NCI-H526 treated with DMSO at 0.1 percent for 48 hours (cell line): ENCODE data around the gene PSMD2.
"Not testable (repeated sequence)": the region's sequence is repeated elsewhere in the genome, so short reads cannot be mapped to it uniquely, and the experiment has no call there.

Experiments
- DNase-seq: peaks from one replicate; lab custom pipeline; 2025; lab: John Stamatoyannopoulos, UW

The PSMD2 gene

DNA sequence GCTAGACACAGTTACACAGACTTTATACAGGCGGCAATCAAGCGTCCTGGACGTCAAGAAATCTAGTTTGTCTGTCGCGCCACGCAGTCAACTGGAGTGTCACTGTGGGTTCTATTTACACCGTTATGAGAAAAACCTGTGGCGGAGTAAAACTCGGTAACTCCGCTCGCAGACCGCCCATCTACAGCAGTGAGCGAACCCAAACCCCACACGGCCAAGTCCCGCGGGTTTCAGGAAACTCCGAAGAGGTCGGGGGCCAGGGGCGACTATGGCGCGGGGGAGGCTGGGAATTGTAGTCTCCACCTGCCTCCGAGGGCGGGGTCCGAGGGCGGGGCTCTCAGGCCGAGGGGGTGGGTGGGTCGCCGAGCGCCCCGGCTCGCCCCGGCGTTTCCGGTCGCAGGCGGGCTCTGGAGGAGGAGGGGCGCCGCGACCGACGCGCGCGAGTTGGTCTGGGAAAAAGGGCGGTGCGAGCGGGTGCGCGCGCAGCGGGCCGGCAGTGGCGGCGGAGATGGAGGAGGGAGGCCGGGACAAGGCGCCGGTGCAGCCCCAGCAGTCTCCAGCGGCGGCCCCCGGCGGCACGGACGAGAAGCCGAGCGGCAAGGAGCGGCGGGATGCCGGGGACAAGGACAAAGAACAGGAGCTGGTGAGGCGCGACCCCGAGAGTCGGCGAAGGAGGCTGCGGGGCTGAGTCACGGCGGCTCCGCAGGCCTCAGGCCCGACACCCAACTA lies at the start of gene PSMD2:
Gene PSMD2, plus strand, starts transcription at position 483 of the 729 bp plus-strand sequence. Its CDS starts 26 bp downstream, at position 509.
- peak; percentile 86 for DNase-seq

DNA sequence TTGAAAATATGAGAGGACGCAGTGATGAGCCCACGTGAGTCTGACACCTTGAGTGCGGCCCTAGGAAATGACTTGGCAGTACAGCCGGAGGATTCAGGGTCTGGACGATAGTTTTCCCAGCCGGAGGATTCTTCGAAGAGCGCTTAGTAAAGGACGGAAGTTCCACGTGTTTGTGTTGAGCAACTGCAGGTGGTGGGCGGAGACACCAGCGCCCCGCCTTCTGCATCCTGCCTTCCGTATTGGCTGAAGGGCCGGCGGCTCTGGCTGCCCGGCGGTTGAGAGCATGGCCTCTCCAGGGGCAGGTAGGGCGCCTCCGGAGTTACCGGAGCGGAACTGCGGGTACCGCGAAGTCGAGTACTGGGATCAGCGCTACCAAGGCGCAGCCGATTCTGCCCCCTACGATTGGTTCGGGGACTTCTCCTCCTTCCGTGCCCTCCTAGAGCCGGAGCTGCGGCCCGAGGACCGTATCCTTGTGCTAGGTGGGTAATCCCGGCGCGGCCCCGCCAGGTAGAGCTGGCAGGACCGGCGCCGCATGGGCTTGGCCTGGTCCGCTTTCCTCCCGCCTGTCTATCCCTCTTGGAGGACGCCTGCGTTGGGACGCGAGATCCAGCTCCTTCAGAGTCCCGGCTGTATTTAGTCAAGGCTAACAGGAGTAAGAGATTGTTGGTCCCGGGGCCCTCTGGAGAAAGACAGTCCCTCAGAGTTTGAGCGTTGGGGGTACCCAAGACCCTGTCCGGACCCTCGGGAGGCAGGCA lies 49.5 kb upstream of the PSMD2 start, which contains the start of gene EEF1AKMT4:
Gene EEF1AKMT4, plus strand, starts transcription at position 261 of the 755 bp plus-strand sequence. Its CDS starts 23 bp downstream, at position 284.
- DNase-seq: peak; percentile 98

DNA sequence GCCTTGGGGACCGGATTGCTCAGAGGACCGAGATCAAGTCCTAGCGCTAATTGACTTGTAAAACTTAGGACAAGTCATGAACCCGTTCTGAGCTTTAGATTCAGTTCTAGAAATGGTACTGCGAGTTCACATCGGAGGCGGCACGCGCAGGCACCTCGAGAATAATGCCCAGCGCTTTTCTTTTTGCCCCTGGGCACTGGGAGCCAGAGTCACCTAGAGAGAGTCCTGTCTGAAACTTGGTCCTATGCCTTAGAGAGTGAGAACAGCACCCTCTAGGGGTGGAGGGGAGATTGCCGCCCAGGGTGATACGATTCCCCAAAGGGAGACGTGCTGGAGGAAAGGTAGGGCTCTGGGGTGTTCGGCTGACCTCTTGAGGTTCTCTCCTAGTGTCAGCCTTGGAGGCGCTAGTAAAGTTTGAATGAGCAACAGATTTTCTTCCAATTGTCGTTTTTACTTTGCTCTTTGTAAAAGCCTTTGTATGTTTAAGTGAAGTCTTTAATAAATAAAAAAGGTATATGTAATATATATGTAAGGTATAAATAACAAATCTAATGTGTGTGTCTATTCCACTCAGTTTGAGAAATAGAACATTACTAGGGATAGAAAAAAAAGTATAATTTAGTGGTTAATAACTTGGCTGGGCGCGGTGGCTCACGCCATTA lies 48.7 kb upstream of the PSMD2 start:
- DNase-seq: peak; percentile 90

DNA sequence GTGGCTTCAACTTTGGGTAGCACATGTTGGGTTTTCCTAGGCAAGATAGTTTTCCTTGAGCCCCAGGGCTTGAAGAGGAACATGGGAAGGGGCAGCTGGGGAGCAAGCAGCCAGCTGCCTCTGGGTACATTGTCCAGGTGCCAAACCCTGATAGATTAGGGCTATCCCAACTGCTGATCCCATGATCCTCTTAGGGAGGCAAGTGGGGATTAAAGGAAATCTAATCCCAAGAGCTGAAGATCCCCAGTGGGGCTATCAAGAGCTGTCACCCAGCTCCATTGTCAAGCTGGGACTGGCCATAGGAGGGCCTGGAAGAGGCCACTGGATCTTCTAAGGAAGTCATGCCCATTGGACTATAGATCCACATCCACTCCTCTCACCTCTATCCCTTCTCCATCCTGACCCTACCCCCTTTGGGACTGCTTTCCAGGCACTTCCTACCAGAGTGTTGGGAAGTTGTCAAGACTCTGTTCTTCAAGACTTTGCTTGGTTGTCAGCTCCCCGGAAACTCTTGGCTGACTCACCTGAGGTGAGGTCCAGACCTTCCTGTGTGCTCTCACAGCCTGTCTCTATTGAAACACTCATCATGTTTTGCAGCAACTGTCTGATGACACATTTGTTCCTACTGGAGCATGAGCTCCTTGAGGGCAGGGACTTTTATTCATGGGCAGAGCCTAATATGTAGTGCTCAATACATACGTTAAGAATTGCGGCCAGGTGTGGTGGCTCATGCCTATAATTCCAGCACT lies 43.6 kb upstream of the PSMD2 start:
- DNase-seq: no peak

DNA sequence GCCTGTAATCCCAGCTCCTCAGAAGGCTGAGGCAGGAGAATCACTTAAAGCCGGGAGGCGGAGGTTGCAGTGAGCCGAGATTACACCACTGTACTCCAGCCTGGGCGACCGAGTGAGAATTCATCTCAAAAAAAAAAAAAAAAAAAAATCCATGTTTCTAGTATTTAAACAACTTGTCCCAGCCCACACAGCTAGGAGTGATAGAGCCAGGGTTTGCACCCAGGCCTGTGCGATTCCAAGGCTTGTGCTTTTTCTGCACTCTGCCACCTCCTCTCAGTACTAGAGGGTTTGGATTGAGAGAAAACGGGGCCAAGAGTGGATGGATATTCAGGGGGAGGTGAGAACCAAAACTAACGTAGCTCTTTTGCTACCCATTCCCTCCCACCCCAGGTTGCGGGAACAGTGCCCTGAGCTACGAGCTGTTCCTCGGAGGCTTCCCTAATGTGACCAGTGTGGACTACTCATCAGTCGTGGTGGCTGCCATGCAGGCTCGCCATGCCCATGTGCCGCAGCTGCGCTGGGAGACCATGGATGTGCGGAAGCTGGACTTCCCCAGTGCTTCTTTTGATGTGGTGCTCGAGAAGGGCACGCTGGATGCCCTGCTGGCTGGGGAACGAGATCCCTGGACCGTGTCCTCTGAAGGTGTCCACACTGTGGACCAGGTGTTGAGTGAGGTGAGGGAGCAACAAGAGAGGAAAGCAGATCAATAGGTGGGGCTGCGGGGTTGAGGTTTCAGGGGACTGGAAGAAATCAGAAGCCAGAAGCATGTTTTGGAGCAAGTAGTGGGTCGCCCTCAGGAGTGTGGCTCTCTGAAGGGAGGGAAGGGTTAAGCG lies 41.7 kb upstream of the PSMD2 start:
- DNase-seq: no peak

DNA sequence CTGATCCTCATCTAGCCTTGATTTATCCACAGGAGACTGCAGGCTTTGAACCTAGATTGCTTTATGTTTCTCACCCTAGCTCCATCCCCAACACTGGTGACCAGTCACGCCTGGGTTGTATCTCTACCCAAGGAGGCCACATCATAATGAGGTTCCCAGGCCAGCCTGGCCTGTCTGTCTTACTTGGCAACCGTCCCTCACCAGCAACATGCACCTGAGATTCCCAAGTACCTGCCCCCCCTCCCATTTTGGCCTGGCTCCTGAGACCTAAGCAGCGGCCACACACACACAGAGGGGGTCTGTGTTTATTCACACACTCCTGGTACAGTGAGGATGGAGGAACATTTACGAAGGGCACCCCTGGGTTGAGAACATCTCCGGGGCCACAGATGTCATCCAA lies 40.1 kb upstream of the PSMD2 start:
- no peak for DNase-seq

DNA sequence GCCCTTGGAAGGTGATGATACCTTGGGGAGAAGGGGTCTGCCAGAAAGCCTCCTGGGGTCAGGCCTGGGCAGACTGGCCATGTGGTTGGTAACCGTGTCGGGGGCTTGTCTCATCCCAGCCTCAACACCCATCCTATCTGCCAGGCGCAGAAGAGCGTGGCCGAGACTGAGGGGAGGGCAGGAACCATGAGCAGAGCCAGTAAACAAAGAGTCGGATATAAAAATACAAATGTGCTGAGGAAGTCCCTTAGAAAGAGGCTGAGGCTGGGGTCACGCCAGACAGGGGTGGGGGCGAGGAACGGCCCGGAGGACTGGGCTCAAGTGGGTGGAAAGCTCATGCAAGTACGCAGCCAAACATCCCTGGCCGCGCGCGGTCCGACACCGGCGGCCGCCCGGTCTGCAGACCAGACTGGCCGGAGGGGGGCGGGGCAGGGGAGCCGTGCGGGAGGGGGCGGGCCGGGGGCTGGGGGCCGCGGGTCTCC lies 39.6 kb upstream of the PSMD2 start:
- peak; percentile 10 for DNase-seq

DNA sequence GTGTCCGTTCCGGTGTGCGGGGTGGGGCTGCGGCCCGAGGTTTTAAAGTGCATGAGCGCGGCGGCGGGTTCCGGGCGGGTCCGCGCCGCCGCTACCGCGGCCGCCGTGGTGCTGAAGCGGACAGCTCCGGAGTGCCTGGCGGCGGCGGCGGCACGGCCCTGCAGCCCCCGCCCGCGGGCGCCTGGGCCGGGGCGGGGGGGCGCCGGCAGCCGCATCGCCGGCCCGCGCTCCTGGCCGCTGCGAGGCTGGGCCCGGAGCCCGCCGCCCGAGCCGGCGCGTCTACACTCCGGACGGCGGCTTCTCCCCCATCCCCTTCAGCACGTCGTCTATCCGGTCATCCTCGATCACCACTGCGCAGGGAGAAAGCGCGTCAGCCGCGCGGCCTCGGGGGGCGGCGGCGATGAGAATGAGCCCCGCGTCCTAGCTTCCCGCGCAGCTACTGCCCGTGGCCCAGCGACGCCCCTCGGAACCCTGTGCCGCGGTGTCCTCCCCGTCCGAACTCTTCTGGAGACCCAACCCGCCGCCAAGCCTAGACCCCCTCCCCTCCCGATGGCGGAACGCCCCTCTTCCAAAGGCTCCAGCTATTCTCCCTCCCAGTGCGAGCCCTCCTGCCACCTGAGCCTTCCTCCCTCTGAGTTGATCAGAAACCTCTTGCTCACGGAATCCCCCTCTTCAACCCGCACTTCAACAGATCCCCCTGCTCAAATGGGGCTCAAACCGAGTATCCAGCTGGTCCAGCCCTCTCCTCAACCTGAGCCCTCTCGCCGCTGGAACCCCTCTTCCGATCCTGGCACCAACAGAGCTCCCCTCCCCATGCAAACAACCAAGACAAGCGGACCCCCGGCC lies 38.9 kb upstream of the PSMD2 start:
- peak; percentile 52 for DNase-seq

DNA sequence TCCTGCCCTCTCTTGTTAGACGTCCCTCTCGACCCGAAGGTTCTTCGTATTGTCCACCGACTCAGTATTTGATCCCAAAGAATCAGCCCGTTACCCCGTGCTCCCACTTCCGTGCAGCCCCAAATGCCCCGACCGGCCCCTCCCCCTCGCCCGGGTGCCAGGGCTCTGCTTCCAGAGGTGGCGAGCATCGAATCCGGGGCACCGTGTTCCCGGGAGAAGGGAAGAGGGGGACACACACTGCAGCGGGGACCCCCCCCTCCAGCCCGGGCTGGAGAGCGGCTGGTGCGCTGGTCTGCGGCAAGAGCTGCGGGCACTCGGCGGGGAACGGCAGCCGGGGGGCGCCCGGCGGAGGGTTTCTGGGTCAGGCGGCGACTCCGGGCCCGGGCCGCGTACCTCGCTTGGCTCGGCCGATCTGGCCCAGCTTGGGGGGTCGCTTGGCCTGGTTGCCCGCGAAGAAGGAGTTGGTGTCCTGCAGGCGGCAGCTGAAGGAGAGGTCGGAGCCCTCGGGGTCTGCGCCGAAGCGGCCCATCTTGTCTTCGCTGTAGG lies 38.2 kb upstream of the PSMD2 start:
- DNase-seq: no peak

DNA sequence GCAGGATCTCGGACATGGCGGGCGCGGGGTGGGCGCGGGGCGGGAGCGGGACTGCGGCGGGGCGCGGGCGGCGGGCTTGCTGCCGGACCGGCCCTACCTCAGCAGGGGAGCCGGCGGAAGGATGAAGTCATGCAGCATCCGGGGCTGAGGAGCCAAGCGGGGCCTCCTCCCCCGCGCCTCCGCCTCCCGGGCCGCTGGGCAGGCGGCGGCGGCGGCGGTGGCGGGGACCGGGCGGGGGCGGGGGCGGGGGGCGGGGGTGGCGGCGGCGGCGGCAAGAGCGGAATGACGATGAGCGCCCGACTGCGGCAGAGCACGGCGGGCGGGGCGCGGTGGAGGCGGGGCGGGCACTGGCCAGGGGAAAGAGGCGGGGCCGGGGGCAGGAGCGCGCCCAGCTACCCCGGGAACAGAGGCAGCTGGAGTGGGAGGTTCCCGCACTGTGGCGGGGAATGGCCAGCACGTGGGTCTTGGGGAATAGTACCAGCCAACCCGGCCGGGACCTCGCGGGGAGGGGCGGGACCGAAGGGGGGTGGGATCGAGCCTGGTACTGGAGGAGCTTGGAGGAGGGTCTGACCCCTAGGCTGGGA lies 37.7 kb upstream of the PSMD2 start, which contains the start of gene CAMK2N2:
Gene CAMK2N2, minus strand, starts transcription at position 284 of the 584 bp plus-strand sequence. Its CDS starts 268 bp downstream, at position 16.
- DNase-seq: peak; percentile 81

DNA sequence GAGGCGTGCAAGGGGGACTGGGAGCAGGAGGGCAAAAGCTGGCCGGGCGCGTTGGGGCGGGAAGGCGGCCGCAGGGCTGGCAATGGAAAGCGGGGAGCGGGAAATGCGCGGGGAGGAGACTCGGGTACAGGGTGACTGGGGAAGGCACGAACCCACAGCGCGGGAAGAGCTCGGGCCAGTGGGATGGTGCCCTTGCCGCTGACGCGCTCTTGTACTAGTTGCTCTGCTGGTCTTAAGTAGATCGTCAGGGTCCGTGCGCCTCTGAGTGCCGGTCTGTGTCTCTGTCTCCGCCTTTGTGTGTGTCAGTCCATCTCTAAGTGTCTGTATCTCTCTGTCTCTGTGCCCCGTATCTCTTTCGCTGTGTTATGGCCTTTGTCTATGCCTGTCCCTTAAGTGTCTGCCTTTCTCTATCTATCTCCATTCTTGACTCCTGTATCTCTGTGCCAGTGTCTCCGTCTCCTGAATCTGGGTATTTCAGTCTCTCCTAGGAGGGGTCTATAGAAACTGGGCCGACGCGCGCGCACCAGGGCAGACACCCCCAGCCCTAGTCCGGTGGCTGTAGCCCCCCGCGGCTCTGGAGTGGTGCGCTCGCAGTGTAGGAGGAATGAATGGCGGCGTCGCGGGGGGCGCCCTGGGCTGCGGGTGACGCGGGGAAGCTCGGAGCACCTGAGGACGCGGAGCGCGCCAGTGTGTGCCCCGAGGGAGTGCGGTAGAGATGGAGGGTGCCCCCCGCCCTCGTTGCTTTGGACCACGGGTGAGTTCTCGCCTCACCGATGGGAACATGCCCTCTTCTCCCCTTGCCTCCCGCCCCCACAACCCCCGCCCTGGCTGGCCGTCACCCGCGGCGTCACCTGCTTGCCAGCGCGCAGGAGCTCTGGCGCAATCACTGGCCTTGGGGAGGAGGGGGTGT lies 36.9 kb upstream of the PSMD2 start:
- peak; percentile 48 for DNase-seq

DNA sequence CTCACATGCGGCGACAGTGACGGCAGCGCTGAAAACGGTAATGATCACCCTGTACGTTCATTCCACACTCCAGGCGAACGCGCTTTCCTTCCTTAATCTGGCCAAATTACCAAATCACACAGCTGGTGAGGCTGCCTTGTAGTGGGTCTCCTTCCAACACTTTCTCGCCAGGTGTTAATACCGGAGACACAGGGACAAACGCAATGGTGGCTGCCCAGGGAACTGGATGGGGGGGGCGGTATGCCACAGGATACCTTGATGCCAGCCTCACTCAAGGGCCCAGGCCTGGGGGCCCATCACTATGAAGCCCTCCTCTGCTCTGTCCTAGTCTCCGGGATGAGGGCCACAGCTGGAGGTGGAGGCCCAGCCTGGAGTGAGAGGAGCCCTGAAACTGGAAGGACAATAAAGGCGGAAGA lies 36.3 kb upstream of the PSMD2 start:
- peak; percentile 14 for DNase-seq

DNA sequence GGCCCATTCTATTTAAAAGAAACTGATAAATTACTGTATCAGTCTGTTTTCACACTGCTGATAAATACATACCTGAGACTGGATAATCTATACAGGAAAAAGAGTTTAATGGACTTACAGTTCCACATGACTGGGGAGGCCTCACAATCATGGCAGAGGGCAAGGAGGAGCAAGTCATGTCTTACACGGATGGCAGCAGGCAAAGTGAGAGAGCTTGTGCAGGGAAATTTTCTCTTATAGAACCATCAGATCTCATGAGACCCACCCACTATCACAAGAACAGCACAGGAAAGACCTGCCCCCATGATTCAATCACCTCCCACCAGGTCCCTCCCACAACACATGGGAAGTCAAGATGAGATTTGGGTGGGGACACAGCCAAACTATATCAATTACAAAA lies 31.8 kb upstream of the PSMD2 start:
- DNase-seq: not testable (repeated sequence)

DNA sequence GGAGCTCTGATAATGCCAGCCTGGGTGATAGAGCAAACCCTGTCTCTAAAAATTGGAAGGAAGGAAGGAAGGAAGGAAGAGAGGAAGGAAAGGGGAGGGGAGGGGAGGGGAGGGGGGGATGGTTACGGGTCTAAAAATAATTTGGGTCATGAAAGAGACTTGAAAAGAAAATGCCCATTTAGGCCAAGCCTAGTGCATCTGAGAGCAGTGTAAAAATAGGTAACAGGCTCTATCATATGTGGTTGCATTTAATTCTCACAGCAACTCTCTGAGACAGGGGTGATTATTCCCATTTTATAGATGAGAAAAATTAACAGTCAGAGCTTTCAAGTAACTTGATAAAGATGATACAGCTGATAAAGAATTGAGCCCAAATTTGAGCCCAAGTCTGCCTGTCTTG lies 26.8 kb upstream of the PSMD2 start:
- no peak for DNase-seq

DNA sequence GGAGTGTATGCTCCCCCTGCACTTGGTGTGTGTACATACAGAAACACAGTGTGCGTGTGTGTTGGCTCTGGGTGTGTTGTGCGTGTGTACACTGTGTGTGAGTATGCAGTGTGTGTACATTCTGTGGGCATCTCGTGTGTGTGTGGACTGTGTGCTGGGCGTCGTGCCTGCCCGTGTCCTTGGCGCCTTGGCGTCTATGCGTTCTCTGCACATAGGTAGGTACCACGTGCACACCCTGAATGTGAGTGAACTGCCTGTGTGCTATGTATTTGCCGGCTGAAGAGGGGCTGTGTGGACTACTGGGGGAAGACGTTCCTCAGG lies 23.7 kb upstream of the PSMD2 start:
- DNase-seq: no peak

DNA sequence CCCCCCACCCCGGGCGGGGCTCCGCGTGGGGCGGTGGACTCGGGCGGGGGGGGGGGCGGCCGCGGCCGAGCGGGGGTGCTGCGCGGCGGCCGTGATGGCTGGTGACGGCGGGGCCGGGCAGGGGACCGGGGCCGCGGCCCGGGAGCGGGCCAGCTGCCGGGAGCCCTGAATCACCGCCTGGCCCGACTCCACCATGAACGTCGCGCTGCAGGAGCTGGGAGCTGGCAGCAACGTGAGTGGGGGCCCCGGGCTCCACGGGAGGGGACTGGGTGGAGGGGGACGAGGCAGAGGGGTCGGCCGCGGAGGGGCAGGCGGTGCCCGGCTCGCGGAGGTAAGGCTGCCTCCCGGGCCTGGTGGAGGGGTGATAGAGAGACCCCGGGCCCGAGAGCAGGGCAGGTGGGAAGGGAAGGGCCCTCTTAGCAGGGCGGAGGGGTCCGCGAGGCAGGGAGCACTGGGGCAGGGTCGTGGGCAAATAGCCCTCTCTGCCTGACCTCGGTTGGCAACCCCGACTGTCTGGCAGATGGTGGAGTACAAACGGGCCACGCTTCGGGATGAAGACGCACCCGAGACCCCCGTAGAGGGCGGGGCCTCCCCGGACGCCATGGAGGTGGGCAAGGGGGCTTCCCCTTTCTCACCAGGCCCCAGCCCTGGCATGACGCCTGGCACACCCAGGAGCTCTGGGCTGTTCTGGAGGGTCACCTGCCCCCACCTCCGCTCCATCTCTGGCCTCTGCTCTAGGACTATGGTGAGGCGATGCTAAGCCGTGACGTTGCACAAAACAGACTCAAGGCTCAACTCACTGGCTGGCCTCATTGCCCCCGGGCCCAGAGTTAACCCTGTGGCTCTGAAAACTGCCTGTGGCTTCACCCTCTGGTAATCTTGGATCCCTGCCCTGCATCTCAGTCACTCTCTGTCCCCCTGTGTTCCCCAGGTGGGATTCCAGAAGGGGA lies 22.8 kb upstream of the PSMD2 start, which contains the start of gene ECE2:
Gene ECE2, plus strand, starts transcription at position 62 of the 950 bp plus-strand sequence. Its CDS starts 132 bp downstream, at position 194.
- DNase-seq: no peak

DNA sequence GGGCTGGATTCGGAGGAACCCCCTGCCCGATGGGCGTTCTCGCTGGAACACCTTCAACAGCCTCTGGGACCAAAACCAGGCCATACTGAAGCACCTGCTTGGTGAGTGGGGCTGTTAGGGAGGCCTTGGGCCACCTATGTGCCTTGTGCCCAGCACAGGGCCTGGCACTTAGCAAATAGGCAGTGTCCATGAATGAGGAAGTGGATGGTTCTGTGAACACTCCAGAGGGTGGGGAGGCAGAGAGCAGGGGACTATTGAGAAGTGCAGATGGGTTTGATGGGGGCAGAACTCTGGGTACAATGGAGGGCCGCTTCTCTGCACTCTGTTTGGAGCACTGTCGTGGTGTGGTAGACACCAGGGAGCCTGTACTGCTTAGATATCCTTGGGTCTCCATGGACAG lies 21.7 kb upstream of the PSMD2 start:
- DNase-seq: no peak
